Stimulated activated CD8-positive, alpha-beta memory T cell treated with anti-CD3 and anti-CD28 coated beads, Interleukin-12 subunit alpha, Interleukin-12 subunit beta, amount 100 ng/mL, for 24 hours (primary cell): ENCODE measurements around the gene NBAS.
"Not testable (repeated sequence)": the region's sequence is repeated elsewhere in the genome, so short reads cannot be mapped to it uniquely, and the experiment has no call there.

Experiments
- DNase-seq: peaks from one replicate; pipeline ENCODE4 v3.0.0-alpha.2; 2020; ENCODE audit errors: extremely low read depth

The NBAS gene

DNA sequence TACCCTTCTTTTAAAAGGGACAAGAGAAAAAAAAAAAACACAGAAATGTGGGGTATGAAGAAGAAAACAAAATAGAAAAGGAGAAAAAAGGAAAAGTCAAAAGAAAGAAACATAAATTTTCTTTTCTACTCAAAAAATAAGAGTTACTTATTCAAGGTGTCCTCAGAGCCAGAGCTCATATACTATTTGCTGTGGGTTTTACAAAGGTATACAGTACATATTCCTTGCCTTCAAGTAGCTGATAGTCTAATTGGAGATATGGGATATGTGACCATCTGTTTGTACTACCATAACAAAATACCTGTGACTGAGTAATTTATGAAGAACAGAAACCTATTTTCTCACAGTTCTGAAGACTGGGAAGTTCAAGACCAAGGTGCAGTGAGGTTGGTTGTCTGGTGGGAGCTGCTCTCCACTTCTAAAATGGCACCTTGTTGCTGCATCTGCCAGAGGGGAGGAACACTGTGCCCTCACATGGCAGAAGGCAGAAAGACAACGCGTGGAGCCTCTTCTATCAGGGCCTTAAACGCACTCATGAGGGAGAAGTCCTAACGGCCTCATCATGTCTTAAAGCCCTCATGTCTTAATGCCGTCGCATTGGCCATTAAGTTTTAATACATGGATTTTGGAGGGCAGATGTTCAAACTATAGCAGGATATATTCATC is 33.9 kb downstream of the NBAS start:
- DNase-seq = no peak

DNA sequence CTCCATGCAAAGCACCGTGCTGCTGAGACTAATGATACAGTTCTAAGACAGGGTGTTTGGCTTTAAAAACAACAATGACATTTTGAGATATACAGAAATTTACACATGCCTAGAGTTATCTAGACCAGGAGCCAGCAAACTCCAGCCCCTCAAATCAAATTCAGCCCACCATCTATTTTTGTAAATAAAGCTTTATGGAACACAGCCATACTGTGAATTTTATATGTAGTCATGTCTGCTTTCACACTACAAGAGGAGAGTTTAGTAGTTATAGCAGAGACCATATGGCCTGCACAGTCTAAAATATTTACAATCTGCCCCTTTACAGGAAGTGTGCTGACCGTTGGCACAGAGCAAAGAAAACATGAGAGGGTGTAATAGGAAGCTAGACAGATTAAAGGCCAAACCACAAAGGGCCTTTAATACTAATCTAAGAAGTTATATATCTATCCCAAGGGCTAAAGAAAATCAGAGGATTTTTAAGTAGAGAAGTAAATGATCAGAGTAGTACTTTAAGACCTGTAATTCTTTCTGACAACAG is 39.4 kb downstream of the NBAS start:
- no peak for DNase-seq

DNA sequence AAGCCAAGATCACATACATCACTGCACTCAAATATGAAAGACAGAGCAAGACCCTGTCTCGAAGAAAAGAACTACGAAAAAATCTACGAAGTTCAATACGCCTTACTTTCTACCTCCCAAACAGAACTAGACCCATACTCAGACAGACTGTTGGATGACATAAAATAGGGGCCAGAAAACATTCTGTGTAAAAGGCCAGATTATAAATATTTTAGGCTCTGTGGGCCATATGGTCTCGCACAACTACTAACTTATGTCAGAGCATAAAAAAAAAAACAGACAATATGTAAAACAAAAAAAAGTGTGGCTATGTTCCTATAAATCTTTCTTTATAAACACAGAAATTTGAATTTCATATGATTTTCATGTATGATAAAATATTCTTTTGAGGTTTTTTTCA is 40.8 kb downstream of the NBAS start:
- DNase-seq = no peak

DNA sequence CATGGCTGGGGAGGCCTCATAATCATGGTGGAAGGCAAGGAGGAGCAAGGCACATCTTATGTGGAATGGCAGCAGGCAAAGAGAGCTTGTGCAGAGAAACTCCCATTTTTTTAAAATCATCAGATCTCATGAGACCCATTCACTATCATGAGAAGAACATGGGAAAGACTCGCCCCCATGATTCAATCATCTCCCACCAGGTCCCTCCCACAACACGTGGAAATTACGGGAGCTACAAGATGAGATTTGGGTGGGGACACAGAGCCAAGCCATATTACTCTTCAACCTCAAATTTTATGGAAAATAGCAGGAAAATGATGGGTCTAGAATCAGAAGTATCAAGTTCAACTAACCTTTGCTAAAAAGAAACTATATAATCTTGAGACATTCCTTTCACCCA is 42.4 kb downstream of the NBAS start:
- DNase-seq = not testable (repeated sequence)

DNA sequence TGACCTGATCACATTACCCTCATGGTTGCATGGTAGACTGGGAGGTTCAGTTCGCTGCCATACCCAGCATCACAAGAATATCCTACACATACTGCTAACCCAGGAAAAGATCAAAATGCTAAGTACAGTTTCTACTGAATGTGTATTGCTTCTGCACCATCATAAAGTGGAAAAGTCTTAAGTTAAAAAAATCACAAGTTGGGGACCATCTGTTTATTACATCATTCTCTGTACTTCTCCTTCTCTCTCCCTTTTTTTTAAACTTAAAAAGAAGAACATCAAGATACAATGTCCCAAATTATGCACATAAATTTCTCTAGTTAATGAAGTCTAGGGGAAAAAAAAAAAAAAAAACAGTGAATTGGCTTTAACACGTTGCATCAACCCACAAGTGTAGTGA is 43.3 kb downstream of the NBAS start:
- no peak for DNase-seq

DNA sequence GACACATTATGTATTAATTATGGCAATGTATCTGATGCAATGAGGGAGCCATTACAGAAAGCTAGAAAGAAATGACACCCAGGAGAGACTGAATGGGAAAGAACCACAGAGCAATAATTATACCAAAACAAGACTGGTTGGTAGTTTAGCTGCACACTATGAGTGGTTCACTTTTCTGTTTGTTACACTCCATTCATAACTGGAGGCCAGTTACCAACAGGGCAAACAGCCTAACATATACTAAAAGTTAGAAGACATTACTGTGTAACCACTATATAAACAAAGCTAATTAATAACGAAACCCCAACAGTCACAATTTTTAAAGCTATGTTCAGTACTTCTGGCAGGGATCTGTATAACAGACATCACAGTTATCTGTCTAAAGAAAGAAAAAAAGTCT is 49.4 kb downstream of the NBAS start:
- DNase-seq = no peak

DNA sequence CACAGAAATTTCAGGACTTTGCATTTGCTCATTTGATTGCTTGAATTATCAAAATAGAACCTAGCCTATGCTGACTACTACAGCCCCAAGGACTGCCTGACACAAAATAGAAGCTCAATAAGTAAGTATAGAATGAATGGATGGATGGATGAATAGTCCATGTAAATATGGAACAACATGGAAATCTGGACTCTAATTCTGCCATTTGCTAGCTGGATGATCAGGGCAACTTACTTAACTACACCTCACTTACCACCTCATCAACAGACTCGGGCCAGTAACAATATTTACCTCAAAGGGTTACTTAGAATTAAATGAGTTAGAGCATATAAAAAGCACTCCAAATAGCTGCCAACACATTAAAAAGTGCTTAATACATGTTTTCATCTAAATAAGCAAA is 50.6 kb downstream of the NBAS start:
- no peak for DNase-seq

DNA sequence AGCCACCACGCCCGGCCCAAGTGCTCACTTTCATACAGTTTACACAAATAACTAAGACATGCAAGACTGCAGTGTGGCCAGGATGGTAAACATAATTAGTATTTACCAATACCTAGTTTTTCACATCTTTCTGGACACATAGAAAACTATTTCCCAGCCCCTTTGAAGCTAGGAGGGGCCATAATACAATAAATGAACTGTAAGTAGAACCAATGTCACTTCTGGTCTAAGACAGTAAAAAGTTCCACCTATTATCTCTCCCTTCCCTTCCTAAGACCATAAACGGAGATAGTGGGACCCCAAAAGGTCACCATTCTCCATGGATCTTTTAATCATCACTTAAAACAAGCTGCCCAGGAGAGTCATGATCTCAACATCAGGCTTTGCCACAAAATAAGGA is 51.0 kb downstream of the NBAS start:
- DNase-seq = no peak

DNA sequence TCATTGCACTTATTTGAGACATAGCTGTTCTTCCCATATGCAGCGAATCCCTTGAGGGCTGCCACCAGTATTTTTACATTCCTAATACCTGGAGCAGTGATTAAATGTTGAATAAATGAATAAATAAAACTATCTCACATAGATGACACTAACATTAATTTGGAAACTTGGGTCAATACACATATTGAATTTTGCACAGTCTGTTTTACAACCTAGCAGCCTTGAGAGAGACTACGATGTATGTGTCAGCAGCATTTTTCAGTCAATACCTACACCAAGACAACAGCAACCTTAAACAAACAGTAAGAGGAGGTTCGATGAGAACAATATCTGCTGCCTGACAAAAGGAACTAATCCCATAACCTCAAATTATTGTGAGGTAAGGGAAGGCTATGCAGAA is 53.4 kb downstream of the NBAS start:
- DNase-seq = no peak

DNA sequence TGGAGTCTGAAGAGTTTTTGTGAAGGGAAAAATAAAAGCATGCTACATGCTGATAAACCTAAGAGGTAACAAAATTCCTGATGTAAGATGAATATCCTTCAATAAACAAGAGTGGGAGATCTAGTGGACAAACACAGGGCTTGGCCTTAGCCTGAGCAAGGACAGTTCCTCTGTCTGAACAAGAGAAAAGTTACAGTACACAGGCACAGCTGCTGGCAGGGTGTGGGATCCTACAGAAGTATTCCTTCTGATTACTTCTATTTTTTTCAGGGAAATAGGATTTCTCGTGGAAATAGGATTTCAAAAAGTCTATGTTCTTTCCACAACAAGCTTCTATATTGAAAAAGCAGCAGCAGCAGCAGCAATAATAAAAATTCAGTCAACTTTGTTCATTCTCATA is 54.1 kb downstream of the NBAS start:
- DNase-seq = no peak

DNA sequence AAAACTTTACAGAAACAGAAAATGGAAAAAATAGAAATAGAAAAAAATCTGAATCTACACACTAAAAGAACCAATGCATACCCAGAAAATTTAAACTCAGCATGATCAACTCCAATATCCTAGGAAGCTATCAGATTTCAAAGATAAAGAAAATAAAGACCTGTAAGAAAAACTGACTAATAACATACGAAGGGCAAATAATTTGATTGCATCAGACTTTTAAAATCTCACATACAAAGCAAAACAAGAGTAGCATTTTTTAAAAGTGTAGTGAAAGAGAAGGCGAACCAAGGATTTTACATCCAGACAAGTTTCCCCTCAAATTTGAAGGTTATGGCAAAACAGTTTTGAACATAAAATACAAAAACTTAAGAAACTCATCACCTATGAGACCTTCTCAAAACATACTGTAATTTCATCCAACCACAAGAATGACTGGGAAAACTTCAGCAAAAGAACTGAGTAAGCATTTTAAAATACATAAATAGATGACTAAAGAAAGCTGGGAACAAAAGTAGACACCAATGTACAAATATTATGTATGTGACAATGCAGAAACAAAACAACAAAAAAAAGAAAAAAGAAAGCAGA is 54.8 kb downstream of the NBAS start:
- no peak for DNase-seq

DNA sequence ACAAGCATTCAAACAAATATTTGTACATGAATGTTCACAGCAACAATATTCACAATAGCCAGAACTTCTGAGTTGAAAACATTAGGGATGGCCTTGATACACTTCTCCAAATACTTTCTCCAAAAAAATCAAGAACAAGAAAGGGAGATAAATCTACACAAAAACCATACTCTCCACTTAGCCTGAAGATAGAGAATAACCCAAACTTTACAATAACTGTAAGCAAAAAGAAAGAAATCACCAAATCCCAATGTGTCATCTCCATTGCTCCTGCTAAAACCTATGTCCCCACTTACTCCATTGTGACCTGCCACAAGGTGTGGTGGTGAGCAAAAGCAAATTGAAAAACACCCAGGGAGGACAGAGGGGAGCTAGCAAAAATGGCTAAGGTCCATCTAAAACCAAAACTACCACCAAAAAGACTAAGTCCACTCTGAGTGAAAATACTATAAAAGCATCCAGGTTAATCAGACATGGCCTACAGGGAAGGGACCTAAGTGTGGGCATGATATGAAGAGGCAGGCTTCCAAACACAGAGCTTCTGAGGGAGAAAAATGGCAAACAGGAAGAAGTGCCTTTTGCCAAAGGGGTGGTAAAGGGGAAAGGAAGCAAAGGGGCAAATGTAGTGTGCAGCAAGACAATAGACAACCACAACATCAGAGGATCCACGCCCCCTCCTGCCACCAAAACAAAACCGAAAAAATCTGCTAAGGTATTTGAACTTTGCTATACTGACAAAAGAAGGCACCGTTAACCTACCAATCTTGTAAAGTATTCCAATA is 56.1 kb downstream of the NBAS start:
- no peak for DNase-seq

DNA sequence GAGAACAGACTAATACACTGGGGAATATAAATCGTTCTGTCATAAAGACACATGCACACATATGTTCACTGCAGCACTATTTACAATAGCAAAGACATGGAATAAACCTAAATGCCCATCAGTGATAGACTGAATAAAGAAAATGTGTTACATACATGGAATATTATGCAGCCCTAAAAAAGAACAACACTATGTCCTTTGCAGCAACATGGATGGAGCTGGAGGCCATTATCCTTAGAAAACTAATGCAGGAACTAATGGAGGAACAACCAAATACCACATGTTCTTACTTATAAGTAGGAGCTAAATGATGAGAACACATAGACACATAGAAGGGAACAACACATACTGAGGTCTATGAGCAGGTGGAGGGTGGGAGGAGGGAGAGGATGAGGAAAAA is 61.9 kb downstream of the NBAS start:
- not testable (repeated sequence) for DNase-seq

DNA sequence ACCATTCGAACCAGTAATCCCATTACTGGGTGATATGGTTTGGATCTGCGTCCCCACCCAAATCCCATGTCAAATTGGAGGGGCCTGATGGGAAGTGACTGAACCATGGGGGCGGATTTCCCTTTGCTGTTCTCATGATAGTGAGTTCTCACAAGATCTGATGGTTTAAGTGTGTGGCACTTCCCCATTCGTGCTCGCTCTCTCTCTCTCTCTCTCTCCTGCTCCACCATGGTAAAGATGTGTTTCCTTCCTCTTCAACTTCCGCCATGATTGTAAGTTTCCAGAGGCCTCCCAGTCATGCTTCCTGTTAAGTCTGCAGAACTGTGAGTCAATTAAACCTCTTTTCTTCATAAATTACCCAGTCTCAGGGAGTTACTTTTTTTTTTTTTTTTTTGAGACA is 62.6 kb downstream of the NBAS start:
- DNase-seq = no peak

DNA sequence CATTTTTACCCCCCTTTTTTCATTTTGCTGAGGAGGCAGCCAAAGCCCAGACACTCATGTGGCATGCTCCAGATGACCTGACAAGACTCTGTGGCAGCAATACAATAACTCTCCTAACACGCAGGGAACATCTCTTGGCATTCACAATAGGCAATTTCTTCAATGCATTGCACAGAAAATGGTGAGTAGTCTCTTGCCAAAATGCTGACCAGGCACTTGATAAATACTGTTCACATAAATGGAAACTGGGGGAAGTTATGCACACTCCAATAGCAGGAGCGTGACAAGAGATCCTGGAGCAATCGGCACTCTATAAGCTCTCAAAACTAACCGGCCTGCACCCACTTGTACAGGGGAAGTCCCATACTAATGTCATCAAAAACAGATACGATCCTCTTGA is 66.3 kb downstream of the NBAS start:
- no peak for DNase-seq

DNA sequence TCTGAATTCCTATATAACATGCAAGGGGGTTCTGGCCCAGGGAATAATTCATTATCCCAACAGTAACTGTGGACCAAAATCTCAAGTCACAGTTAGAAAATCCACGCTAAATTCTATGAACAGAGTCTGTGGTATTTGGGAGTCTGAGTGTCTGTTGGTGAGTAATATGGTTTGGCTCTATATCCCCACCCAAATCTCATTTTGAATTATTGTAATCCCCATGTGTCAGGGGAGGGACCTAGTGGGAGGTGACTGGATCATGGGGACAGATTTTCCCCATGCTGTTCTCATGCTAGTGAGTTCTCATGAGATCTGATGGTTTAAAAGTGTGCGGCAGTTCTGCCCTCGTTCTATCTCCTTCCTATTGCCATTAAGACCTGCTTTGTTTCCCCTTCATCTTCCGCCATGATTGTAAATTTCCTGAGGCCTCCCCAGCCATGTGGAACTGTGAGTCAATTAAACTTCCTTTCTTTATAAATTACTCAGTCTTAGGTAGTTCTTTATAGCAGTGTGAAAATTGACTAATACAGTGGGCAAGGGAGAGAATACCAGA is 68.3 kb downstream of the NBAS start:
- DNase-seq = no peak

DNA sequence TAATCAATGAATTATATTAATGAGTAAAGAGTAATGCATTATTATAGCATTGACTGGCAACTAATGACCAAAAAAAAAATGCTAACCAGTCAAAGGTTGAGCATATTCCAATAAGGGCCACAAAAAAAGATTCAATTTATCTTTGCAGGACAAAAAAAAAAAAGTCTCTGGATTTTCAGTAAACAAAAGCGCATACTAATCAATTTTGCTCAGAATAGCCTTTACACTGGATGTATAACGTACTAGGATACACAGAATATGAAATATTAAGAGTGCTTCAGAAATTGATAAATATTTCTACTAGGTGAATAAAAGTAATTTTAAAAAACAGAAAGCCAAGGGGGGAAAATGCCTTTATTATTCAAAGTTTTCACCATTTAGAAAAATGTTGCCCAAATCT is 74.4 kb downstream of the NBAS start:
- DNase-seq = no peak

DNA sequence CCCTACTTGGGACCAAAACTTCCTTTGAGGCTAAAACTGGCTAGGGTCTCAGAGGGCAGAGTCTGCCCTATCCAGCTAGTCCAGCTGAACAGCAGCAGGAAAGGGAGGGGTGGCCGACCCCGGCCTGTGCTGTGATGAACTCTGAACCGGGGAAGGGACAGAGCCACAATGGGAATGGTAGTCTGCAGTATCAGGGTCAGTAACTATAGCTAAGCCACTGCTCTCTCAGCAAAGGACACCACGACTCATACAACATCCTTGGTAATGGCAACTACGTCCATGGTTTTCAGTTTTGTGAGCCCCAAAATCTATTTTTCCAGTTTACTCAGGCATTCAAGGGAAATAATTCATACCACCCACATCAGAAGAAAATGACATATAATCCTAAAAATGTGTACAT is 75.2 kb downstream of the NBAS start:
- no peak for DNase-seq

DNA sequence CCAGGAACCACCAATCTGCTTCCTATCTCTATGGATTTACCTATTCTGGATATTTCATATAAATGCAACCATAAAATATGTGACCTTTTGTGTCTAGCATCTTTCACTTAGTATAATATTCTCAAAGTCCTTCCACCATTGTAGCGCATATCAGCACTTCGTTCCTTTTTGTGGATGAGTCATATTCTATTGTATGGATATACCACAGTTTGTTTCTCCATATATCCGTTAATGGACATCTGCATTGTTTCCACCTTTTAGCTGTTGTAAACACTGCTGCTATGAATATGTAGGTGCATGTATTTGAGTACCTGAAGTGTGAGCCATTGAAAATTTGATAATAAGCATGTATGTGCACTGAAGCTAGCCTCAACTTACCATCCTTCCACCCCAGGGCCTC is 80.1 kb downstream of the NBAS start:
- DNase-seq = no peak

DNA sequence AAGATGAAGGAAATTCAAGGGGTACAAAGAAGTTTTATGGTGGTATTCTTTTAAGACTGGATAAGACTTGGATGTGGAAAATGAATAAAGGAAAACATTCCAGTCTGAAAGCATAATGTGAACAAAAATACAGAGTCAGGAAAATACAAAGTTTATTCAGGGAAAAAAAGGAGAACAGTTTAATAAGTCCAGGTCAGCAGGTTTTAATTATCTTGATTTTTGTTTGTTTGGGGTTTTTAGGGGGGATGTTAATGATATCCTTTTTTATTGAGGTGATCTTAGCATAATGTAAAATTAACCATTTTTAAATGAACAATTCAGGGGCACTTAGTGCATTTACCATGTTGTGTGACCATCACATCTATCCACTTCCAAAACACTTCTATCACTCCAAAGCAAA is 80.6 kb downstream of the NBAS start:
- no peak for DNase-seq

DNA sequence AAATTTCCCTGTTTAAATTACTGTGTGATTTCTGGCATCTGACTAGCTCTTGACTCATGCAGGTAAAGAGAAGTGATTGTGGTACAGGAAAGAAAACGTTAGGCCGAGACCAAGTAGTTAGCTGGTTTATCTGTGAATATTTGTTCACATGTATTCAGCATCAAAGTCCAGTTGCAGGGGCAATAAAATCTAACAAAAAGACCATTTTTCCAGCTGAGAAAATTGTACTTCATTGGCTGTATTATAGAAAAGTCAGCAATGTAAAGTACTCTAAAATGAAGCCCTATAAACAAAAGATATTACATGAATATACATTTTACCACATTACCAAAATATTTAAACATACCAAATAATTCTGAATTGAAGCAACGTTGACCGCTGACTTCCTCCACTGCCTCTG is 88.3 kb downstream of the NBAS start:
- DNase-seq = no peak

DNA sequence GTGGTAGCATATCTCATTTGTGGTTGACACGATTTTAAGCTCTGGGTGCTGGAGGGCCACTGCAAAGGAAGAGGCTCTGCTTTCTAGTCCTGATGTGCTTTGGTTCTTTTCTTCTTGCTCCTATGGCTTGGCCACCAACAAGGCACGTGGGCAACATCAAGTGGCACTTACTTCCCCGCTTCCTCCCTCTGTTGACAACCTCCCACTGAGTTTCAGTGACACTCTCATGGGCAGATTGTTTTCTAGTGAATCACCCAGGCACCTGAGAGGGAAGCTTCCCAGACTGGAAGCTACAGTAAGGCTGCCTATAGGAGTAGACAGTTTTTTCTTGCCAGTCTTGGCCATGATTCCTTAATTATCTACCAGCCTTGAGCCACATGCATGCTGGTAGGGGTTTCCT is 89.0 kb downstream of the NBAS start:
- no peak for DNase-seq

DNA sequence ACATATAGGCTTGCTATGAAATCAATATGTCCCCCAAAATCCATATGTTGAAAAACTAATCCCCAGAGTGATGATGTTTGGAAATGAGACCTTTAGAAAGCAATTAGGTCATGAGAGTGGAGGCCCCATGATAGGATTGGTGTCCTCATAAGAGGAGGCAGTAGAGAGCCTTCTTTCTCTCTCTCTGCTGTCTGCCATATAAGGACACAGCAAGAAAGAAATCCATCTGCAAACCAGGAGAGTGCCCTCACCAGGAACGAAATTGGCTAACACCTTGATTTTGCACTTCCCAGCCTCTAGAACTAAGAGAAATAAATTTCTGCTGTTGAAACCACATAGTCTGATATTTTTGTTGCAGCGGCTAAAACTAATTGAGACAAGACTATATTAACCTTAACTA is 89.5 kb downstream of the NBAS start:
- DNase-seq = no peak
